ENCODE data around the gene ENOX2. TPM values are rescaled to one million over a fixed set of nuclear protein-coding genes. Genes with fewer than 3 reads are reported as not detected.

The ENOX2 gene
- total and polyA plus RNA-seq, 2 experiments from 2014 or later, result 16.0 to 34.0 TPM

DNA sequence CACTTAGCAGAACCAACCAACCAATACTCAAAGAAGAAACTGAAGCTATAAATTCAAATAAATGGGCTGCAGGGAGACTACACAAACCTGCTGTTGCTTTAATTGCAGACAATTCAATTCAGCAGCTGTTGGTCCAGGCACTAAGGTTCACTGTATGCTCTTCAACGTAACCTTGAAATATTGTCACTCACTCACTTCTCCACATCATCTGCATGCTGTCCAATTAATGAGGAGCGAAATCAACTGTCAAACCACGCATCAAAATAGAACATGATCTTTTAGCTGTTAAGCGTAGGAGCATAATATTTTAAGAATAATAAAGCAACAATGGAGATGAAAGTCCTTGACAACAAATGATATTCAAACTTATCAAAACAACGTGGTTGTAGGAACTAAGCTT is 17.0 kb downstream of the ENOX2 start:
- Histone ChIP-seq H3K27ac (peak overlapping the region; percentile 47), H3K9me3 (ENCODE audit: low read depth) (no peaks in the 10 kb centered on the region), H3K27me3 (no peaks in the 10 kb centered on the region), H3K4me3 (peak overlapping the region; percentile 13), H3K4me1 (ENCODE audit: low read depth) (peaks cover 53% of the 10 kb centered on the region), H3K36me3 (no peaks in the 10 kb centered on the region)
- TF ChIP-seq, protein P1, sequence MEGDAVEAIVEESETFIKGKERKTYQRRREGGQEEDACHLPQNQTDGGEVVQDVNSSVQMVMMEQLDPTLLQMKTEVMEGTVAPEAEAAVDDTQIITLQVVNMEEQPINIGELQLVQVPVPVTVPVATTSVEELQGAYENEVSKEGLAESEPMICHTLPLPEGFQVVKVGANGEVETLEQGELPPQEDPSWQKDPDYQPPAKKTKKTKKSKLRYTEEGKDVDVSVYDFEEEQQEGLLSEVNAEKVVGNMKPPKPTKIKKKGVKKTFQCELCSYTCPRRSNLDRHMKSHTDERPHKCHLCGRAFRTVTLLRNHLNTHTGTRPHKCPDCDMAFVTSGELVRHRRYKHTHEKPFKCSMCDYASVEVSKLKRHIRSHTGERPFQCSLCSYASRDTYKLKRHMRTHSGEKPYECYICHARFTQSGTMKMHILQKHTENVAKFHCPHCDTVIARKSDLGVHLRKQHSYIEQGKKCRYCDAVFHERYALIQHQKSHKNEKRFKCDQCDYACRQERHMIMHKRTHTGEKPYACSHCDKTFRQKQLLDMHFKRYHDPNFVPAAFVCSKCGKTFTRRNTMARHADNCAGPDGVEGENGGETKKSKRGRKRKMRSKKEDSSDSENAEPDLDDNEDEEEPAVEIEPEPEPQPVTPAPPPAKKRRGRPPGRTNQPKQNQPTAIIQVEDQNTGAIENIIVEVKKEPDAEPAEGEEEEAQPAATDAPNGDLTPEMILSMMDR (IDR thresholded peaks at IDR 0.05; ENCODE audit: low read depth, low read length), result no peak
- DNase-seq (ENCODE audit: low read depth in 1 of 2, low spot score in 1 of 2), result no peak

DNA sequence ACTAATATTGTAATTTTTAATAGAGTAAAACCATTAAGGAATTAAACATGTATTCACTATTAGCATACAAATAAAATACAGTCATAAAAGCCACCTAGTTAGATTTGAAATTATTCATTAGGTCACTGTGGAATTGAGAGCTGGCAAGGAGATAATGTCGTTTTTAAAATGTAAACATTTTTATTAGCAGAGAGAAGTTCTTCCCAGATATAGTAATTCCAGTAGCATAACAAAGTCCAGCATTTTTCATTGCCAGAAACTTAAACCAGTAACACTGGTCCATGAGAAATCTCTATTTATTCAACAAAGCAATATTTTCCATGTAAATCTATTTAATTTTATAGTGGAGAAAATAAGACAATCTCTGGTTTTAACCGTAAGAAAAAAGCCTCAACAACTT is 17.5 kb downstream of the ENOX2 start:
- Histone ChIP-seq H3K9me3 (ENCODE audit: low read depth) (no peaks in the 10 kb centered on the region), H3K4me1 (ENCODE audit: low read depth) (peaks cover 57% of the 10 kb centered on the region), H3K4me3 (peak overlapping the region; percentile 13), H3K27me3 (no peaks in the 10 kb centered on the region), H3K36me3 (no peaks in the 10 kb centered on the region), H3K27ac (peak overlapping the region; percentile 47)
- TF ChIP-seq, protein P1 (IDR thresholded peaks at IDR 0.05; ENCODE audit: low read depth, low read length), result no peak
- no peak for DNase-seq (ENCODE audit: low read depth in 1 of 2, low spot score in 1 of 2)

DNA sequence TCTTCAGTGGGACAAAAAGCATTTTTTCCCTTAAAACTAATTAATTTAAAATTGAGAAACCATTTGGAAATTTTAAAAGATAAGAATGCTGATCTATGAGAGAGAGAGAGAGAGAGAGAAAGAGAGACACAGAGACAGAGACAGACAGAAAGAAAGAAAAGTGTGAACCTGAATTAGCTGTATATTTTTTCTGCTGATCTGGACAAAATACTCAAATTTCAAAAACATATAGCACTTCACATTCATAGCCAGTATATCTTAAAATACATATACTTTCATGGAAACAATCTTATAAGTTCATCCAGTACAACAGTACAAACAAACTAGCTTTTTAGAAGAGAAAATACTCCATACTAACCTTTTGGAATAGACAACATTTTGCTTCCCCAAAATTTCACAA is 18.4 kb downstream of the ENOX2 start:
- Histone ChIP-seq H3K36me3 (no peaks in the 10 kb centered on the region), H3K27ac (no peak overlapping the region), H3K4me1 (ENCODE audit: low read depth) (peaks cover 56% of the 10 kb centered on the region), H3K9me3 (ENCODE audit: low read depth) (no peaks in the 10 kb centered on the region), H3K4me3 (no peak overlapping the region), H3K27me3 (no peaks in the 10 kb centered on the region)
- DNase-seq (ENCODE audit: low read depth in 1 of 2, low spot score in 1 of 2), result no peak
- TF ChIP-seq, protein P1 (IDR thresholded peaks at IDR 0.05; ENCODE audit: low read depth, low read length), result no peak

GRCh38 chrX:130879869-130880268 is 23.1 kb downstream of the ENOX2 start:
- Histone ChIP-seq H3K27me3 (no peaks in the 10 kb centered on the region), H3K36me3 (no peaks in the 10 kb centered on the region), H3K9me3 (ENCODE audit: low read depth) (no peaks in the 10 kb centered on the region), H3K4me1 (ENCODE audit: low read depth) (peaks cover 32% of the 10 kb centered on the region), H3K27ac (no peak overlapping the region), H3K4me3 (no peak overlapping the region)
- TF ChIP-seq, protein P1 (IDR thresholded peaks at IDR 0.05; ENCODE audit: low read depth, low read length), result no peak
- no peak for DNase-seq (ENCODE audit: low read depth in 1 of 2, low spot score in 1 of 2)

DNA sequence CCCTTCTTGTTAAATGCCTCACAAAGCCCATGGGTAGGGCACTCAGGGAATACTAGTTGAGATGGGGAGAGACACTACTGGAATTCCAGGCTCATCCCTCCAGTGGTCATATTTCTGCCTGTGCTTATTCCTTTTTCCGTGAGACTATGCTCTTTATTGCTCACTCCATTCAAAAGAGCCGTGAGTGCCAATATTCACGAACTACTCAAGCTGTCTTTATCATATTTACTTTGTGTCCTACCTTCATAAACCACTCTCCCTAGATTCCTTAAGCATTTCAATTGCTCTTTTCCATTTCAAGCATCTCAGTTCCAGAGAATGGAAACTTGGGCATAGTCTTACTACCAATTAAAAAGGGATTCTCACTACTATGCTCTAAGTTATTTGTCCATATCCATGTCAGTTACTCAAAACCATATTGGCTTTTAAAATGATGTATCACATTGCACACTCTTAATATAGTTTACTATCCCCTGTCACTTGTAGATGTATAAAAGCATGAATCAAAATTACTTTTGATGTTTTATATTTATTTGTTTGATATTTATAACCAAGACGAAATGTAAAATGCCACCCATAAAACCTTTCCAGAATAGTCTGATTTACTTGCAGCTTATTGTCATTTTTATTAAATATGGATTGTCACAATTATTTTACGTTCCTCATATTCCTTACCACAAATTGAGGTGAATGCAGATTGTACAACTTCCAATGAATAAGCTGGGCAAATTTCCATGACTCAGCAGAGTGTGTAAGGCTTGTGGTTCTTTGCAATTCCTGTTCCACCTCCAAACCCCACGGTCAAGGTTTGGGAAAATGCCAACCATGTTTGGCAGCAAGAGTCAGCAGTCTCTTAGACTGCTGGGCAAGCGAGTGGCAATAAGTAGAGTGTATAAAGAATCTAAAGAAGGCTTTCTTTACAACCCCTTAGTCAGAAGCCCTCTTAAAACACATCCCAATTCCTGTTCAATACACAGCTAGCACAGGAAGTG is 24.4 kb downstream of the ENOX2 start:
- H3K27ac ChIP-seq, result no peak overlapping the region
- H3K36me3 ChIP-seq, result no peaks in the 10 kb centered on the region
- peaks cover 25% of the 10 kb centered on the region for H3K4me1 ChIP-seq (ENCODE audit: low read depth)
- no peaks in the 10 kb centered on the region for H3K9me3 ChIP-seq (ENCODE audit: low read depth)
- H3K27me3 ChIP-seq, result no peaks in the 10 kb centered on the region
- TF ChIP-seq, protein P1 (IDR thresholded peaks at IDR 0.05; ENCODE audit: low read depth, low read length), result no peak
- DNase-seq (ENCODE audit: low read depth in 1 of 2, low spot score in 1 of 2), result peak in 1 of 2 donors; percentile 93
- H3K4me3 ChIP-seq, result no peak overlapping the region
